Measurements from ENCODE around the gene DLST.
"Not testable (repeated sequence)": the region's sequence is repeated elsewhere in the genome, so short reads cannot be mapped to it uniquely, and the experiment has no call there.

The DLST gene

DNA sequence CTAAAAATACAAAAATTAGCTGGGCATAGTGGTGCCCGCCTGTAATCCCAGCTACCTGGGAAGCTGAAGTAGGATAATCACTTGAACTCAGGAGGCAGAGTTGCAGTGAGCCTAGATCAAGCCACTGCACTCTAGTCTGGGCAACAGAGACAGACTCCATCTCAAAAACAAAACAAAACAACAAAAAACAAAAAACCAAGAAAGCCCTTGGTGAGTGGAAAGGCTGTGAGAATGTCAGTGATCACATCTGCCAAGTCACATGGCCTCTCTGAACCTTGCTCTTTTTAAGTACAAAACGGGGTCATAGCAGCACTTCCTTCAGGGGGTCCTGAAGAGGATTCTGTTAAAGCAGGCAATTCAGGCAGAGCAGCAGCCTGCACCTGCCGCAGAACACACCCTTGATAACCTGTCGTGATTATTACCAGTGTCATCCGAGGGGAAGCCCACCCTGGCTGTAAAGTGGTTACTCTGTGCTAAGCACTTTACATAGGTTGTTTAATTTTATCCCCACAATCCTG is 31.7 kb downstream of the DLST start:
- intact Hi-C loops (cut with DNase I) = no loop called here
- no peak for DNase-seq

DNA sequence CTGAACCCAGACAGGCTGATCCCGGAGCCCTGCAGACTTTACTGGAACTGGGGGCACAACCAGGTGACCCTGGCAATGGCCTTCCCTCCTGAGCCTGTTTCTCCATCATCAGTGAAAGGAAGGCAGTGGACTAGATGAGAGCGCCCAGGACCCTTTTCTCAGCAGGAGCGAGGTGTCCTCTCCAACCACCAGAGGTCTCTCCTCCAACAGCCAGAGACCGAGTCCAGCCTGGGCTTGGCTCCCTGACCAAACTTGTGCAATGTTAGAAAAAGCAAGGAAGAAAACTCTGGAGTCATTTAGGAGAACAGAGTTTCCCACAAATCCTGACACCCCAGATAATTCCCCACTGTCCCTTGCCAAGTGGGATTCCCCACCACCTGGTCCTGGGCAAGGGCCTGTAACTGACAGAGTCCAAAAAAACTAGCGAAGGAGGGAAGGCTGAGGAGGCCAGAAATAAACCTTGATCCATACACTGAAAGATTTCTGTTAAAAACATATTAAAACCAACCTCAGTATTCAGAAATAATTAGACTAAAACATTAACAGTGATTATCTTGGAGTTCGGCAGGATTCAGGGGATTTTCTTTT is 32.4 kb downstream of the DLST start:
- peak in 8 of 10 donors; percentile 51 to 95 (median 64) for DNase-seq
- intact Hi-C loops (cut with DNase I) = loop anchor here (2.0 kb wide), 1 partner anchor 175 kb away; no protein-coding TSS in a partner anchor

DNA sequence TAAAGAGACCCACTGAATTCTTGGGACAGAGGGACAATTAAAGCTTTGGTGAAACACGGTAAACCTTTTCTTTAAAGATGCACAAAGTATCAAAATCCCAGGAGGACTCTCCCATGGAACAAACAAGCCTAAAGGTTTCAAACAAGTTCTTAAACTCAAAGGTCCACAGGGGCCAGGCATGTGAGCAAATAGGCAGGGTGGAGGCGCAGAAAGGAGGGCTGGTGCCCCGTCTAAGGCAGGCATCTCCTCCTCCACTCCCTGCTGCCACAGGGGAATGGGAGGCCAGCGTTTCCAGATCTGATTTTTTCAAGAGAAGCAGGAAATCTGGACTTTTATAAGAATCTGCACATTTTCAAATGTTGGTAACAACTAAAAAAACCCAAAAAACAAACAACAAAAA is 33.7 kb downstream of the DLST start:
- intact Hi-C loops (cut with DNase I) = loop anchor here (2.0 kb wide), 1 partner anchor 173 kb away; no protein-coding TSS in a partner anchor
- no peak for DNase-seq

DNA sequence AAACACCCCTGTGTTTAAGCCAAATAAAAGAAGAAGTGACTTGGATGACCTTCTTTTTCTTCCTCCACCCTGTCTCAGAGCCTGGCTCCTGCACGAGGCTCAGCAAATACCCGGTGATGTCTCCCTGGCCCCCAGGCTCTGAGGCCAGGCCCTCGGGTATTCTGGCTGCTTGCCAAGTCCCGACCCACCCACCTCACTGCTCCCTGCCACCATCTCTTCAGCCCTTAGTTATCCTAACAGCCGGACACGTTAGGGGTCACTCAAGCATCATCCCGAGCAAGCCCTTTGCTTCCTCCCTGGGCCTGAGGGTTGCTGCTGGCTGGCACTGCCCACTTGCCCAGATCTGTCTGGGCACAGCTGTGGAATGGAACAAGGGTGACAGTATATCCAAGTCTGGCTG is 34.1 kb downstream of the DLST start:
- peak in 1 of 10 donors; percentile 67 for DNase-seq
- intact Hi-C loops (cut with DNase I) = loop anchor here (2.0 kb wide), 1 partner anchor 173 kb away; no protein-coding TSS in a partner anchor

DNA sequence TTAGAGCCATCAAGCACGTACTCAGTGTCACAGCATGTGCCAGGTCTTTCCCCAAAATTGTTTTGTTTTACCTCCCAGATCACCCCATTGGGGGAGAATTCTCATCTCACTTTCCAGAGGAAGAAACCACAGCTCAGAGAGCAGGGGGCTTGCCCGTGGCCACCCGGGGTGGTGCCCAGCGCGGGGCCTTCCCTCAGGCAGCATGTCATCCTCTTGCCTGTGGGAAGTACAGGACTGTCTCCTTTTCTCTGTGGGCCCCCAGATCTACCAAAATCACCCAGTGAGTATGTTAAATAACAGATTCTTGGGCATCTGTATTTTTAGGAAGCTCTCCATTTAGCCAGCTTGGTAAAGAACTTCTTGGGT is 35.4 kb downstream of the DLST start:
- no peak for DNase-seq
- intact Hi-C loops (cut with DNase I) = no loop called here

DNA sequence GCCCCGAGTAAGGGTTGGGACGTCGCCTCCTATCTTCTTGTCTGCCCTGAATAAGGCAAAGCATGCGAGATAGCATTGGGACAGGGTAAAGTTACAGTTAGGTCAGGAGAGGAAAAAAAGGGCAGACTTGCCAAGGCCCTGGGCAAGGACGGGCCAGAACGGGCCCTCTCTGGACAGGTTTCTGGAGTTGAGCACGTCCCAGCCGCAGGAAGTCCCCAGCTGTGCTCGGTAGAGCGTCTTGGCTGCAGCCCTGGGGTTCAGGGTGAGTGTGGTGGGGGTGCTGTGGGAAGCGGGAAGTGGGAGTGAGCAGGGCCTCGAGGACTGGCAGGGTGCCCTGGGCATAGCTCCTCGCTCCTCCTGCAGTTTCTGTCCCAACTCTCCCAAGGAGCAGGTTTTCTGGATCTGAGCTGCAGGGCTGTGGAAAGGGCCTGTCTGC is 35.9 kb downstream of the DLST start:
- DNase-seq = peak in 3 of 10 donors; percentile 42 to 87 (median 60)

DNA sequence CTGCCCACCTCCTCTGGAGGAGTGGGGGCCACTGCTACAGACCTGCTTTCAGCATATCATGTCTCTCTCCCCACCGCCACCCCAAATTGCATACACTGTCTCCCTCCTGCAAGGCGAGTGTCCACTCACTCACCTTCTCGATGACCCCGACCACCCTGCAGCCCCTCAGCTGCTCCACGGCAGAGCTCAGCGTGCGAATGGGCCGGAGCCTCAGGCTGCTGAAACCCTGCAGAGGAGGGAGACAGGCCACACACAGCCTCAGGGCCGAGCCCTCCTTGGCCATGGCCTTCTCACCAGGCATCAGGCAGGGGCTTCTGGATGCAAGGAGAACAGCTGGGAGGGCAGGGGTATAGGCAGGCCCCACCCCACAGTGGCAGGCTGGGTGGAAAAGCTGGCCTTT is 36.7 kb downstream of the DLST start:
- peak in 2 of 10 donors; percentile 64 to 84 for DNase-seq
- intact Hi-C loops (cut with DNase I) = no loop called here

More for the DNA sequence above, 35.9 kb downstream of the DLST start:
- intact Hi-C loops (cut with DNase I) = no loop called here

DNA sequence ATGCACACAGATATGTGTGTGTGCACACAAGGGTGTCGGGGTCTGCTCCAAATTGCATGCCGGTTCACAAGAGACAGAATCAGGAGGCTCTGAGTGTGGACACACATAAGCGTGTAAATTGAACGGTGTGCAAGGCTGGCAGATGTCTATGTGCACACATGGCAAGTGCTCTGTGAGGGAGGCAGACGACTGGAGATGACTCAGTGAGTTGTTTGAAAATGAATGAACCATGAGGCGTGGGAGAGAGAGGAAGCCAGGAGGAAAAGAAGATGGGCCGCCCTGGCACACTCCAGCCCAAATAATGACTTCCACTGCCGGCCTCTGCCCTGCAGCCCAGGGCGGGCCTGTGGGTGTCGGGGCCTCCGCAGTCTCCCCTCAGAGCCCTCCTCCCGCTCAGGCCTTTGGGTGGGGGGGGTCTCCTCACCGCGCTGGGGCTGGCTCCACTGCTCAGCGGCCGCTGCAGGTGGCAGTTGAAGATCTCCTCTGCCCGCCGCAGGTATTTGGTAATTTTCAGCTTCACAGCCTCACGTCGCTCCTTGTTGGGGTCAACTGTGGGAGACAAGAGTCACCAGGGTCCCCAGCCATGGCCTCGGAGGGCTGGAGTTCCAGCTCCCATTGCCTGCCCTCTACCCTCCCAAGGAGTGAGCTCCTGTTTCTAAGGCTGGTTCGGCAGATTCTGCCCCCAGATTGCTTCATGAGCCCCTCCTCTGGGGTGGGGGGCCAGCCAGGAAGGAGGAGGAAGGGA is 37.9 kb downstream of the DLST start:
- peak in 2 of 10 donors; percentile 70 to 77 for DNase-seq
- intact Hi-C loops (cut with DNase I) = no loop called here

DNA sequence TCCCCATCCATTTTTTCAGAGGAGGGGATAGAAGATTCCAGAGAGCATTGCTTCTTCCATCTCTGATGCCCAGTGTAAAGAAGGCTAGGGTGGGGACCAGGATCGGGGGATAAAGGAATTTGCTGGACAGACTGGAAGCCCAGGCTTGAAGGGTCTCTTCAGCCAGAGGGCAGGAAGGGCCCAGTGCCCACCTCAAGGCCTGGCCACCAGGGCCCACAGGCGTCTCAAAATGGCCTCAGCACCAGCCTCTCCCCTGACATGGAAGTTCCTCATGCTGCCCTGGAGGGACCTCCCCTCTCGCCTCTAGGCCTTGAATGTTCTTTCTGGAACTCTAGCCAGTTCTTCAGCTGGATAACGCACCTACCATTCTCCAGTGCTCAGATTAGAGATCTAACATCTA is 38.6 kb downstream of the DLST start:
- peak in 2 of 10 donors; percentile 50 to 55 for DNase-seq
- intact Hi-C loops (cut with DNase I) = no loop called here

DNA sequence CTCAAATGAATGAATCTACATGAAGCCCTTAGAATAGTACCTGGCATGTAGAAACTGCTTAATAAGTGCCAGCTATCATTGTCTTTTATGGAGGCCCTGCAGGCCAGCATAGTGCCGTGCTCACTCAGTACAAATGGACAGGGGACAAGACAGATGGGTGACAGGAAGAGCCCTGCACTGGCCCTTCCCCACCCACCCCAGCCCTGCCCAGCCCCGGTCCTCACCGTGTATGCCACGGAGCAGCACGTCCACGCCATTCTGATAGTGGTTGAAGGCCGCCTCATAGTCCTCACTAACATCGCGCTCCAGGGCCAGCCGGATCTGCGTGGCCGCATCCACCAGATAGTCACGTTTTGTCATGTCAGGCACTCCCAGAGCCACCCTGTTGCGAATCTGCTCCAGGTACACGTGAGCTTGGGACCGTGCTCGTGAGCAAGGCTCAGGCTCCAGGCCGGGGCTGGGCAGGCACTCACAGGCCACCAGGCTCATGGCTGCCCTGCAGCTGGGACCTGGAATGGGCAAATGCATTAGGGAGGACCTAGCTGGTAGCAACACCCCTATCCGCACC is 39.4 kb downstream of the DLST start:
- intact Hi-C loops (cut with DNase I) = no loop called here
- peak in 2 of 10 donors; percentile 73 to 74 for DNase-seq

DNA sequence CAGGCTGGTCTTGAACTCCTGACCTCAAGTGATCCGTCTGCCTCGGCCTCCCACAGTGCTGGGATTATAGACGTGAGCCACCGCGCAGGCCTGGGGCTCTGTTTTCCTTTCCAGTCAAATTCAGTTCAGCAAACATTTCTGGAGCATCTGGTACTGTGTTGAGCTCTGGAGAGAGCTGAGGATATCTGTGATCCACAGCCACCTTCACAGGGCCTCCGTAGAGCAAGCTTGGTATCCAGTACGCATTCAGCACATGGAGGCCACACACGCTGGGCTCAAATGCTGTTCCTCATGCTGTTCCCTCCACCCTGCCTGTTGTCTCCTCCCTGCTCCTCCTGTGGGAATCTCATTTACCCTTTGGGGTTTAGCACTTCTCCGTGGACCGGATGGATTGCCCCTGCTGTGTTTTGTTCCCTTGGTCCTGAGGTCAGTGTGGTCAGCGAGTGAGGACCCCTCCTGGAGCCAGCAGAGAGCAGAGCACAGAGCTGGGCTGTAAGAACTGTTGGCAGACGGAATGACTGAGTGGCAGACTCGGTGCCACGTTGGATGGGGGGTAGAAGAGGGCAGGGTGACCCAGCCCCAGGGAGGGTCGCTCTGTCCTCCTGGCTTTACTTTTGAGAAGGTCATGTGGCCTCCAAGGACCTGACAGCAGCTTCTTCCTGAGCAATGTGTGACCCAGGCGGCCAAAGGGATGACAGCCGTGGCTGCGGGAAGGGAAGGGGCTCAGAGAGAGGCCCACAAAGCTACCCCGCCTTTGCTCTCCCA is 40.5 kb downstream of the DLST start:
- intact Hi-C loops (cut with DNase I) = no loop called here
- DNase-seq = peak in 2 of 10 donors; percentile 64 to 67

DNA sequence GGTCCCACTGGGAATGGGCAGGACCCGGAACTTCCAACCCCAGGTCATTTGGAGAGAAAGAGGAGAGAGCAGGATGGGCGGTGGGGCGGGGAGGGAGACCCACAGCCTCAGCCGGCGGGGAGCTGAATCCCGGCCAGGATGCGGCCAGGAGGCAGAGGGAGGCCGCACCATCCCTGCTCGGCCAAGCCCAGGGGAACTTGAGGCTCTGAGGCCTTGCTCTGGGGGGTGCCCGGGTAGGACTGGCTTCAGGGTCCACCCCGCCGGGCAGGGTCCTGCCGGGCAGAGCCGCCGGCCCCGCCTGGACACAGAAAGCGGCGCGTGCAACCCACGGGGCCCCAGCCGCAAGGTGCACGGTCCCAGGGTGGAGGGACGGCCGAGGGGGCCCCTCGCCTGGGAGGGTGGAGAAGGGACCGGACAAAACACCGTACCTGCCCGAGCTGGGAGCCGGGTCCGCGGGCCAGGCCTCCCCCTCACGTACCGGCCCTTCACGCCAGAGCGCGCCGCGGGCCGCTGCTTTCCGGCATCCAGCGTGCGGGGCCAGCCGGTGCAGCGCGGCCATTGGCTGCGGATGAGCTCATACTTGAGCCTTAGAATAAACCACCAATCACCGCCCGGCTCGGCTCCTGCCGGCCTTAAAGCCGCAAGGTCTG is 41.2 kb downstream of the DLST start, which contains the start of gene RPS6KL1:
TSS of gene RPS6KL1 (minus strand) at position 509 of the 650 bp plus-strand sequence. CDS start 1,719 bp downstream, outside the sequence.
- peak; percentile 81 to 99 (median 93) for DNase-seq
- intact Hi-C loops (cut with DNase I) = no loop called here

DNA sequence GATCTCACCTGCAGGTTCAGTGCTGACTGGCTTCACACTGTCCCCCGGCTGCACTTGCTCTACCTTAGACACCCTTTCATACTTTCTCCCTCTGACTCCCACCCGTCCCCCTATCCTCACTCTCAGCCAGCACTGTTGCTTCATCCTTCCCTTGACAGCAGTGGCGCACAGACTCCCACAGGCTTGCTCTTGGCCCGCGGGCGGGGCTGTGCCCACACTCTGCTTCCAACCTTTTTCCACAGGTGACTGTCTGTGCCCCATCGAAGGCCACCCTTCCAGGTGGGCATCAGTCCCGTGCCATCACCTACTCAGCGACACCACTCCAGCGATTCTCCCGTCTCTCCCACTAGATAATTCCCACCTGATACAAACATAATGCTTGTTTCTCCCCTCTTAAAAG is 42.3 kb downstream of the DLST start:
- intact Hi-C loops (cut with DNase I) = no loop called here
- peak in 2 of 10 donors; percentile 24 to 82 for DNase-seq

DNA sequence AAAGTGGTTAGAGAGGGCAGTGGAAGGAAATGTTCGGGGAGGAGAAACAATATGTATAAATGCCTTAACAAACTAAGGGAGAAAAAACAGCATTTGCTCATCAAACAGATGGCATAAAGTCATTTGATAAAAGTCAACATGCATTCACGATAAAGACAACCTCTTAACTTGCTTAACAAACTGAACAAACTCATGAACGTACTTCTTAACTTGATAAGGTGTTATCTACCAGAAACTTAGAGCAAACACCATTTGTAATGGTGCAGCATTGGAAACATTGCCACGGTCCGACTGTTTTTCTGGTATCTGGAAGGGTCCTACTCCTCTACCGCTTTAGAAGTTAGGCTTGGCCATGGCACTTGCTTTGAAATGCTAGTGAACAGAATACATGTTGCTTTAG is 45.5 kb downstream of the DLST start:
- no peak for DNase-seq
- intact Hi-C loops (cut with DNase I) = no loop called here

DNA sequence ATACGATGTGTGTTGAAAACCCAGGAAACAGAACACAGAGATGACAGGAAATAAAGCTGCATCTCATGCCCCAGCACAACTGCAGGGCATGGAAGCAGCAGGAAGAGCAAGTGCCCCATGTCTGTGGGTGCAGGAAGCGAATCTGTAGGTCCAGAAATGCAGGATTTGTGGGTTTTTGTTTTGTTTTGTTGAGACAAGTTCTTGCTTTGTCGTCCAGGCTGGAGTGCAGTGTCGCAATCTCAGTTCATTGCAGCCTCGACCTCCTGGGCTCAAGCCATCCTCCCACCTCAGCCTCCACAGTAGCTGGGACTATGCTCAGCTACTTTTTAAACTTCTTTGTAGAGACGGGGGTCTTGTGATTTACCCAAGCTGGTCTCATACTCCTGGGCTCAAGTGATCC is 47.5 kb downstream of the DLST start:
- DNase-seq = peak in 1 of 10 donors; percentile 62
- intact Hi-C loops (cut with DNase I) = no loop called here

DNA sequence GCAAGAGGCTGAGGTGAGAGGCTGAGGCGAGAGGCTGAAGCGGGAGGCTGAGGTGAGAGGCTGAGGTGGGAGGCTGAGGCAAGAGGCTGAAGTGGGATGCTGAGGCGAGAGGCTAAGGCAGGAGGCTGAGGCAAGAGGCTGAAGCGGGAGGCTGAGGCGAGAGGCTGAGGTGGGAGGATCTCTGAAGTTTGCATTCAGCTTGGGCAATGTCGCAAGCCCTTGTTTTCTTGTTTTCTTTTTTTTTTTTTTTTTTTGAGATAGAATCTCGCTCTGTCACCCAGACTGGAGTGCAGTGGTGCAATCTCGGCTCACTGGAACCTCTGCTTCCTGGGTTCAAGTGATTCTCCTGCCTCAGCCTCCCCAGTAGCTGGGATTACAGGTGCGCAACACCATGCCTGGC is 50.0 kb downstream of the DLST start:
- intact Hi-C loops (cut with DNase I); DNase-seq: not testable (repeated sequence)

DNA sequence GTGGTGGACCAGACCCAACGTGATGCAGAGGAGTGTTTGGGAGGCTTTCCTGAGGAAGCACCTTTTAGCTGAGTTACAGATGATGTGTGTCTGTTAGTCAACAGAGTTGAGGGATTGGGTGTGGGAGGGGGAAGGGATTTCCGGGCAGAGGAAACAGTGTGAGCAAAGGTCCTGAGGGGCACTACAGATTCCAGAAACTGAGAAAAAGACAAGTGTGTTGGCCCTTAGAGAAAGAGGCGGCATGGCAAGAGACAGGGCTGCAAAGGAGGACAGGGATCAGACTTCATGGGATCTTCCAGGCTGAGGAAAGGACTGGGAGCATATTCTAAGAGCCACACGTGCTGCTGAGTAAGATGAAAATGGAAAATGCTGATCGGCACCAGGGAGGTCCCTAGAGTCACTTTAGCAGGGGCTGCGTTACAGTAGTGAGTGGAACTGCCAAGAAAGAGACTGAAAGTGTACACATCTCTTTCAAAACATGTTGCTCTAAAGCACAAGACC is 50.7 kb downstream of the DLST start:
- intact Hi-C loops (cut with DNase I) = no loop called here

DNA sequence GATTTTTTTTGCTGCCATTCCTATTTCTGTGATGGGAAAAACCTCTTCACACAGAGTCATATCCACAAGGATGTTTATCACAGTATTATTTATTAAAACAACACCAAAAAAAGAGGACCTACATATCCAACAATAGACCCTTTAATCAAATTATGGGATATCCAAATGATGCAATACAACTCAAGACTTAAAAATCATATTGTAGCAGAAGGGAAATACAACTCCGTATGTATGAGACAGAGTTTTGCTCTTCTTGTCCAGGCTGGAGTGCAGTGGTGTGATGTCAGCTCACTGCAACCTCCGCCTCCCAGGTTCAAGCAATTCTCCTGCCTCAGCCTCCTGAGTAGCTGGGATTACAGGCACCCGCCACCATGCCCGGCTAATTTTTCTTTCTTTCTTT is 51.2 kb downstream of the DLST start:
- DNase-seq; intact Hi-C loops (cut with DNase I): not testable (repeated sequence)

More for the DNA sequence above, 50.7 kb downstream of the DLST start:
- no peak for DNase-seq

DNA sequence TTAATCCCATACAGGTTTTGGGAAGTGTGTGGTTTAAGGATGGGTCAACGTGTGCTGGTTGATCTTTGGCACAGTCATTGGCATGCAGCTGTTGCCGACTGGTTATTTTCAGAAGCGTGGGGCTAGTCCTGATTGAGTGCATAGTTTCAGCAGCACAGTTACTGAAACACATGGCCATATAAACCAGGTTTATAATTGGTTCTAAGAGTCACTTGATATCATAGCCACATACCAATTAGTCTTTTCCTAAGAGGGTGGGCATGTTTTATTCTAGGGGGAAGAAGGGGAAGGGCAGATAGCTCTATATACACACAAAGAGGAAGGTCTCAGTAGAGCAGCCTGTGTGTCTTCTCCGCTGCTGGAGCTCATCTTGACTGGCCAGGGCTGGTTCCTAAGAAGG is 52.3 kb downstream of the DLST start:
- intact Hi-C loops (cut with DNase I) = no loop called here

More for the DNA sequence above, 52.3 kb downstream of the DLST start:
- DNase-seq = no peak

Data from posterior cingulate gyrus (tissue), 11 donors.